ENCODE results near the gene GMPR. TPM values are rescaled to one million over a fixed set of nuclear protein-coding genes. Genes with fewer than 3 reads are reported as not detected.

GMPR gene
- polyA plus RNA-seq, 1 experiment, result 8.3 TPM

DNA sequence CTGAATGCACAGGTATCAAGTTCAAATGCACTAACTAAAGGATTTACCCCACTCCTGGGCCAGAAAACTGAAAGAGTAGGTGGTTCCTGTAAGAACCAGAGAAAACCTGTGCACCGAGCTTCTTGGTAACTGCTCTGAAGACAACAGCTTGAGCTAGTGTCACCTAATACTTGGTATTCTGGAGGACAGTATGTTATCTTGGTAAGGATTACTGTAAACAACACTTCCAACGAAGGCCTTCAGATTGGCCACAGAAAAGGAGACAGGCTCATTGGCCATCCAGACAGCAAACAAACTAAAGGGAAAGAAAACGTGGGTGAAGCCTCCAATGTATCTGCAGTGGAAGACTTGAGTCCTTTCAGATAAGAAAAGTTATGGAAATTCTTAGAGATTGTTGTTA, 61.5 kb downstream of the GMPR start:
- H3K4me3 ChIP-seq (ENCODE audit: low read depth, low read length), result no peak overlapping the region
- H3K36me3 ChIP-seq (ENCODE audit: control insufficient read depth, insufficient read depth, low read length), result peaks cover 3% of the 10 kb centered on the region
- ChIA-PET POLR2A (no interaction called here), CTCF (interaction anchor here (1.5 to 7.4 kb wide), 2 partner anchors 14 to 17 kb away, joined by 5 to 35 read pairs; no protein-coding TSS in a partner anchor)
- TF ChIP-seq CTCF (IDR thresholded peaks at IDR 0.05; ENCODE audit: insufficient read depth, low read depth, low read length), result no peak
- H3K27me3 ChIP-seq (ENCODE audit: control insufficient read depth, insufficient read depth, low read length), result no peaks in the 10 kb centered on the region
- DNase-seq (ENCODE audit: low read depth), result no peak

DNA sequence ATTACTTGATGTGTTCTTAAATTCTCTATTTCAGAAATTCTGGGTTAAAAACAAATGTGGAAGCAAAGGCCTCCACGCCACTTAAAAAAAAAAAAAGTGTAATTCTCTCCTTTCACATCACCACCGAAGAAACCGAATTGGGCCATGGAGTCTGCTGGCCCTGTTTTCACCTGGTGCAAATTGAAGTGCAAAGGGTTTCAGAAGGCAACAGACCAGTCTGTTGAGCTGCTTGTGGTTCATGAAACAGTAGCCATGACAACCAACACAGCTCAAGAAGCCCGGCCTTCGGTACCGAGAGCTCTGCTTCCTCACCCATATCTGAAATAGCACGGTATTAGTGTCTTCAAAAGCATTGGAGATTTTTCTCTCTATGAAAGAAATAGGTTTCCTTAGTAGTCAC, 63.1 kb downstream of the GMPR start:
- ChIA-PET POLR2A (interaction anchor here (0.7 kb wide), 1 partner anchor 230 kb away, joined by 5 read pairs; no protein-coding TSS in a partner anchor), CTCF (interaction anchor here (1.2 to 7.4 kb wide), 2 partner anchors 11 to 15 kb away, joined by 3 to 35 read pairs; no protein-coding TSS in a partner anchor)
- Histone ChIP-seq H3K4me3 (ENCODE audit: low read depth, low read length) (no peak overlapping the region), H3K36me3 (ENCODE audit: control insufficient read depth, insufficient read depth, low read length) (peaks cover 6% of the 10 kb centered on the region), H3K27me3 (ENCODE audit: control insufficient read depth, insufficient read depth, low read length) (no peaks in the 10 kb centered on the region)
- DNase-seq (ENCODE audit: low read depth), result no peak
- TF ChIP-seq CTCF (IDR thresholded peaks at IDR 0.05; ENCODE audit: insufficient read depth, low read depth, low read length), result no peak

DNA sequence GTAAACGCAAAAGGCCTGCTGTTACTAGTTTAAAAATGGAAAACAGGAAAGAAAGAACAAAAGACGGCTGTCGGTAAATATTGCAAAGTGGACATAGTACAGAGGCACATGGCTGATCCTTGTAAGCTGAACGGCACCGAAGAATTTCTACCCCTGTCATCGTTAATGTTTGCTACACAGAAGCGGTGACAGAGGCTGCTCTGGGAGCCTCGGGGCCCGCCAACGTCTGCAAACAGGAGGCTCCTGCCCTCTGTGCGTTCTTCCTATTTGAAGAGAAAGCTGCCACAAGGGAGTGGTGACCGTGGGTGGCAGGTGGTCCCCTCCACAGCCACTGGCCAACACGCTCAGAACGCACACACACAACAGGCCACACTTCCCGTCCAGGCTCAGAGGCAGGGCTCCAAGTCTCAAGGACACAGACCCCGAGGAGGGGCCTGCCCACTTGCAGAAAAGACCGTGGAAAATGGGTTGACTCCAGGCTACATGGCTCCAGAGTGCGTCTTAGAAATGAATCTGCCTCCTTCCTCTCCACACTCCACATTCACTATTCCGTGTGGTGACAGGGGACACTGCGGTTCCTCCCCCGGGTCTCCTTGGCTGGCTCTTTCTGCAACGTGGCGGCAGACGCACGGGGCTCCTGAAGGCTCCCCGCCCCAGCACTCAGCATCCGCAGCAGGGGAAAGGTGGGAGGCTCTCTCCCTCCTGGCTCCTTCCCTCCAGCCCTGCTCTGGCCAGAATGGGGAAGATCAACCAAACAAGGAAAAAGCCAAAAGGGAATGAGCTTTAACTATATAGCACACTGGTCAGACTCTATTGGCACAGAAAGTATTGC, 64.5 kb downstream of the GMPR start:
- no peak overlapping the region for H3K4me3 ChIP-seq (ENCODE audit: low read depth, low read length)
- H3K36me3 ChIP-seq (ENCODE audit: control insufficient read depth, insufficient read depth, low read length), result peaks cover 8% of the 10 kb centered on the region
- no peak for TF ChIP-seq CTCF (IDR thresholded peaks at IDR 0.05; ENCODE audit: insufficient read depth, low read depth, low read length)
- no peak for DNase-seq (ENCODE audit: low read depth)
- CTCF ChIA-PET, result no interaction called here
- POLR2A ChIA-PET, result no interaction called here
- H3K27me3 ChIP-seq (ENCODE audit: control insufficient read depth, insufficient read depth, low read length), result no peaks in the 10 kb centered on the region

- no peak for TF ChIP-seq CTCF (IDR thresholded peaks at IDR 0.05; ENCODE audit: insufficient read depth, low read depth, low read length)
- POLR2A ChIA-PET, result no interaction called here
- CTCF ChIA-PET, result interaction anchor here (0.6 kb wide), 1 partner anchor 12 kb away, joined by 3 read pairs; no protein-coding TSS in a partner anchor
- peaks cover 9% of the 10 kb centered on the region for H3K36me3 ChIP-seq (ENCODE audit: control insufficient read depth, insufficient read depth, low read length)
- no peaks in the 10 kb centered on the region for H3K27me3 ChIP-seq (ENCODE audit: control insufficient read depth, insufficient read depth, low read length)
- no peak overlapping the region for H3K4me3 ChIP-seq (ENCODE audit: low read depth, low read length)
- no peak for DNase-seq (ENCODE audit: low read depth)
Observed at GRCh38 chr6:16305246-16305725, 66.9 kb downstream of the GMPR start.

DNA sequence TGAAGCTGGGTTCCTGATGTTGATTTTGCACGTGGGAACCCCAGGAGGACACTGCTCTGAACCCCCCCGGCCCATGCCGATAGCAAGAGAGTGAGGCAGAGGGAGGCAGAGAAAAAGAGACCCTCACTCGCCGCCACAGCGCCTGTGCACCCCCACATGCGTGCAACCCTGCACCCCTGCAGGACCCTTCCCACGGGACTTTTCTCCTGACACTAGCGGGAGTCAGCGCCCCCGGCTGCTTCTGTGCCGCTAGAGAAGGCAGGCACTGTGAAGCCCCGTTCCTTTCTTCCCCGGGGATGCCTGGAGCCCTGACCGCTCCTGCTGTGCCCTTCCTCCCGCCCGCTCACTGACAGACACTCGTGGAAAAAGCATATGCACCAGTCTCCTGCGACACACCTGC, 67.4 kb downstream of the GMPR start:
- ChIA-PET POLR2A (no interaction called here), CTCF (interaction anchor here (0.6 kb wide), 1 partner anchor 11 kb away, joined by 3 read pairs; no protein-coding TSS in a partner anchor)

More for the DNA sequence above, 67.4 kb downstream of the GMPR start:
- Histone ChIP-seq H3K36me3 (ENCODE audit: control insufficient read depth, insufficient read depth, low read length) (peaks cover 9% of the 10 kb centered on the region), H3K4me3 (ENCODE audit: low read depth, low read length) (no peak overlapping the region), H3K27me3 (ENCODE audit: control insufficient read depth, insufficient read depth, low read length) (no peaks in the 10 kb centered on the region)
- DNase-seq (ENCODE audit: low read depth), result no peak
- no peak for TF ChIP-seq CTCF (IDR thresholded peaks at IDR 0.05; ENCODE audit: insufficient read depth, low read depth, low read length)

Measured in BJ (cell line).